Keratinocyte (primary cell): ENCODE results near the gene GNG13.

Experiments
- EZH2 ChIP-seq: IDR thresholded peaks from one replicate; pipeline ENCODE4 v1.6.1; 2012; ENCODE audit warnings: inconsistent platforms, mild to moderate bottlenecking, low read length, moderate library complexity
- TF ChIP-seq, protein P1 (sequence below), 3 experiments: IDR thresholded peaks in 1 of 3; conservative IDR thresholded peaks in 1 of 3; optimal IDR thresholded peaks in 1 of 3; 2 replicates in 2 of 3; 3 replicates in 1 of 3; pipeline versions ENCODE3 to v1.5.1; 2011; ENCODE audit warnings: low read length in 3 of 3, mild to moderate bottlenecking in 3 of 3, moderate library complexity in 2 of 3, control low read depth in 1 of 3, inconsistent platforms in 1 of 3; ENCODE audit not compliant: insufficient read depth in 2 of 3; ENCODE audit errors: extremely low read depth in 1 of 3

DNA sequence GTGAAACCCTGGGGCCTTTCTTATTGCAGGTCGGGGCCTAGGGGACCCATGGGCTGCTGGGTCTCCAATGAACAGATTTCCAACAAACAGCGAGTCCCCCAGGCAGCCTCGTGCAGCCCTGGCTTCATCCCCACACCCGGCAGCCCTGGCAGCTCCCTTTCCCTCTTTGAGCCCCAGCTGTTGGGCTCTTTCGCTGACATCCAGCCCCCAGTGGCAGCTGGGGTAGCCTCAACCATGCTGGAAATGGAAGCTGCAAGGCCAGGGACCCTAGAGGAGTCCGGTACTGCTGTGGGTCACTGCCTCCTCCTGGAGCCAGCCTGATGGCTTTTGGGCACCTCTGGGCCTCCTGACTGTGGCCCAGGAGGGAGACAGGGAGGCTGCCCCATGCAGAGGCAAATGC, 18.3 kb downstream of the GNG13 start:
- TF ChIP-seq, protein P1, sequence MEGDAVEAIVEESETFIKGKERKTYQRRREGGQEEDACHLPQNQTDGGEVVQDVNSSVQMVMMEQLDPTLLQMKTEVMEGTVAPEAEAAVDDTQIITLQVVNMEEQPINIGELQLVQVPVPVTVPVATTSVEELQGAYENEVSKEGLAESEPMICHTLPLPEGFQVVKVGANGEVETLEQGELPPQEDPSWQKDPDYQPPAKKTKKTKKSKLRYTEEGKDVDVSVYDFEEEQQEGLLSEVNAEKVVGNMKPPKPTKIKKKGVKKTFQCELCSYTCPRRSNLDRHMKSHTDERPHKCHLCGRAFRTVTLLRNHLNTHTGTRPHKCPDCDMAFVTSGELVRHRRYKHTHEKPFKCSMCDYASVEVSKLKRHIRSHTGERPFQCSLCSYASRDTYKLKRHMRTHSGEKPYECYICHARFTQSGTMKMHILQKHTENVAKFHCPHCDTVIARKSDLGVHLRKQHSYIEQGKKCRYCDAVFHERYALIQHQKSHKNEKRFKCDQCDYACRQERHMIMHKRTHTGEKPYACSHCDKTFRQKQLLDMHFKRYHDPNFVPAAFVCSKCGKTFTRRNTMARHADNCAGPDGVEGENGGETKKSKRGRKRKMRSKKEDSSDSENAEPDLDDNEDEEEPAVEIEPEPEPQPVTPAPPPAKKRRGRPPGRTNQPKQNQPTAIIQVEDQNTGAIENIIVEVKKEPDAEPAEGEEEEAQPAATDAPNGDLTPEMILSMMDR (optimal IDR thresholded peaks at IDR 0.05 in 1 of 3, IDR thresholded peaks at IDR 0.05 in 1 of 3, conservative IDR thresholded peaks at IDR 0.05 in 1 of 3; ENCODE audit: extremely low read depth in 1 of 3, insufficient read depth in 2 of 3, low read length in 3 of 3) = no peak
- peak; percentile 45 for TF ChIP-seq EZH2
